GM12873 (cell line): Measurements from ENCODE around the gene CACNA1F.

ENCODE experiments used
- TF ChIP-seq, protein P1 (sequence below): IDR thresholded peaks from 2 replicates; pipeline ENCODE4 v1.5.1; 2012; ENCODE audit warnings: low read depth, mild to moderate bottlenecking, moderate library complexity, low read length, control low read depth; ENCODE audit not compliant: insufficient read depth; ENCODE audit errors: missing control alignments

CACNA1F gene

DNA sequence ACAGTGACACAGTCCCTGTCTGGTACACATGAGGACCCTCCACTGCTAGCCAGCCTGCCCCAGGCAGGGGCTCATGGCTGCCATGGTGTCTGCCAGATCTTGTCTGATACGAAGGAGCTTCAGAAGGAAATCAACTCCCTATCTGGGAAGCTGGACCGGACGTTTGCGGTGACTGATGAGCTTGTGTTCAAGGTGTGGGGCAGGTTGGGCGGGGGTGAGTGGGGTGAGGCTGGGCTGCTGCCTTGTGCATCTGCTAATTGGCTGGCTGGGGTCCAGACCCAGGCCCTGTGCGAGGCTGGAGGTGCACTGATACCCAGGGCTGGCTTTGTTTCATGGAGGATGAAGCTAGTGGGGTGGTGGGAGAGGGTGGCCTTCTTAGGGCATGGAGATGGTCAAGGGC, 15.9 kb upstream of the CACNA1F start:
- TF ChIP-seq, protein P1, sequence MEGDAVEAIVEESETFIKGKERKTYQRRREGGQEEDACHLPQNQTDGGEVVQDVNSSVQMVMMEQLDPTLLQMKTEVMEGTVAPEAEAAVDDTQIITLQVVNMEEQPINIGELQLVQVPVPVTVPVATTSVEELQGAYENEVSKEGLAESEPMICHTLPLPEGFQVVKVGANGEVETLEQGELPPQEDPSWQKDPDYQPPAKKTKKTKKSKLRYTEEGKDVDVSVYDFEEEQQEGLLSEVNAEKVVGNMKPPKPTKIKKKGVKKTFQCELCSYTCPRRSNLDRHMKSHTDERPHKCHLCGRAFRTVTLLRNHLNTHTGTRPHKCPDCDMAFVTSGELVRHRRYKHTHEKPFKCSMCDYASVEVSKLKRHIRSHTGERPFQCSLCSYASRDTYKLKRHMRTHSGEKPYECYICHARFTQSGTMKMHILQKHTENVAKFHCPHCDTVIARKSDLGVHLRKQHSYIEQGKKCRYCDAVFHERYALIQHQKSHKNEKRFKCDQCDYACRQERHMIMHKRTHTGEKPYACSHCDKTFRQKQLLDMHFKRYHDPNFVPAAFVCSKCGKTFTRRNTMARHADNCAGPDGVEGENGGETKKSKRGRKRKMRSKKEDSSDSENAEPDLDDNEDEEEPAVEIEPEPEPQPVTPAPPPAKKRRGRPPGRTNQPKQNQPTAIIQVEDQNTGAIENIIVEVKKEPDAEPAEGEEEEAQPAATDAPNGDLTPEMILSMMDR: no peak

- TF ChIP-seq, protein P1: no peak
Measured at GRCh38 chrX:49247916-49248811, 15.0 kb upstream of the CACNA1F start.

DNA sequence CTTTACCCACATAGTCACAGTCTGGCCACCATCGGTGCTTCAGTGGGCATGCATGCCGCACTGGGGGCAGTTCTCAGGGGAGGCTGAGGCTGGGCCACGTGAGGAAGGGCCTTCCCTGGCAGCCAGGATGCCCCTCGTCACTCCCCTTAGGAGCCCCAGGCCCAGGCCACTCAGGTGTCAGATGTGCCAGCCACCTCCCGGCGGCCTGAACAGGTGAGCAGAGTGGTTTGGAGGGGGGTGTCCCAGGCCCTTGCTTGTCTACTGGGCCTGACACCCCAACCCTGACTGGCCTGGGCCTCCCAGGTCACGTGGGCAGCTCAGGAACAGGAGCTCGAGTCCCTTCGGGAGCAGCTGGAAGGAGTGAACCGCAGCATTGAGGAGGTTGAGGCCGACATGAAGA, 14.2 kb upstream of the CACNA1F start:
- TF ChIP-seq, protein P1: no peak

GRCh38 chrX:49246541-49246940, 13.4 kb upstream of the CACNA1F start:
- TF ChIP-seq, protein P1: no peak

GRCh38 chrX:49244207-49244606, 11.1 kb upstream of the CACNA1F start:
- TF ChIP-seq, protein P1: no peak

DNA sequence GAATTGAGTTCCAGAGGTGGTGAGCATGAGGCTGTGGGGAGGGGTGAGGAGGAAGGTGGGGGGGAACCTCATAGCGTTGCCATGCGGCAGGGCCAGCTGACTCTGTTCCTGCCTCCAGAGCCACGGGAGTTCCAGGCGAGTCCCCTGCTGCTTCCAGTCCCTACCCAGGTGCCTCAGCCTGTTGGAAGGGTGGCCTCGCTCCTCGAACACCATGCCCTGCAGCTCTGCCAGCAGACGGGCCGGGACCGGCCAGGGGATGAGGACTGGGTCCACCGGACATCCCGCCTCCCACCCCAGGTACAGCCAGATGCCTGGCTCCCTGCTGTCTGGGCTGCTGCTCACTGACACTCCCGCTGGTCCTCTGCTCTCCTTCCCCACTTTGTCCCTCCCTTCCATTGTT, 10.0 kb upstream of the CACNA1F start:
- TF ChIP-seq, protein P1: no peak

DNA sequence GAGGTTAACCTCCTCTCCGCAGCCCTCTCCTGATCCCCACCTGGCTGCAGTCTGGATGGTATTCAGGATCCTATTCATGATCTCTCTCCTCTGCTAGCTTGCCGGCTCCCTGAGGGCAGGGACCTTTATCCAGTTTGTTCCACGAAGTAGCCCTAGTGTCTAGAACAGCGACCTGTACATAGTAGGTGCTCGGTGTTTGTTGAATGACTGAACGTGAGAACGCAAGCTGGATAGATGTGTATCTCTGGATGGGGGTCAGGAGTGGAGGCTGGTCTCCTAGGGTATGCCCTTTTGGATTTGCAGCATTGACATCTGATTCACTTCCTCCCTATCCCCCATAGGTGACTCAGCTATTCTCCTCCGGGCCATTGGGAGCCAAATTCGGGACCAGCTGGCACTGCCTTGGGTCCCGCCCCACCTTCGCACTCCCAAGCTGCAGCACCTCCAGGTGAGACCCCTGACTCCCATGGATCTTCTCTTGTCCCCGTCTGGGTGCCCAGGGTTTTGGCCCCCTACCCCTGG, 9.5 kb upstream of the CACNA1F start:
- TF ChIP-seq, protein P1: no peak
